TTC549 (cell line): ENCODE data around the gene CNGA1.
"Not testable (repeated sequence)": the region's sequence is repeated elsewhere in the genome, so short reads cannot be mapped to it uniquely, and the experiment has no call there.

Experiments
- FAIRE-seq: peaks from 2 replicates; lab custom pipeline; 2012; peaks lifted over from hg19 to GRCh38; lab: Jason Lieb, UNC

Gene CNGA1

GRCh38 chr4:47954677-47955076 is 61.8 kb downstream of the CNGA1 start:
- no peak for FAIRE-seq

DNA sequence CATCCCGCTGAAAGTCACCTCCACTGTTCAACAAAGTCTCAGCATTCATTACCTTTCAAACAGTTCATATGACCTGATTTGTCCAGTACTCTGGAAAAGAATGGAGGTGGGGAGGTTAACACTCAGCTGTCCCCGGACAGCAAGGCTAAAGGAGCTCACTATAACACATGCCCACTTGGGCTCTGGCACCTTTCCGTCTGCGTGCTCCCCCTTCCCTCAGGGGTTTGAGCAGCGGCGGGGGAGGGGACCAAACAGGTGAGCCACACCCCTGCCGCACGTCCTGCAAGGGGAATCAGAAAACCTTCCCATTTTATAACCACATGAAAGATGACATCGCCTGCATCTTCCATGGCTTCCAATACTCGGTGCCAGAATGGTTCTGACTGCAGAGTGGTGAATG is 62.2 kb downstream of the CNGA1 start:
- FAIRE-seq: no peak

GRCh38 chr4:47945930-47946726 is 70.4 kb downstream of the CNGA1 start:
- FAIRE-seq: no peak

GRCh38 chr4:47942081-47942819 is 74.2 kb downstream of the CNGA1 start:
- no peak for FAIRE-seq

DNA sequence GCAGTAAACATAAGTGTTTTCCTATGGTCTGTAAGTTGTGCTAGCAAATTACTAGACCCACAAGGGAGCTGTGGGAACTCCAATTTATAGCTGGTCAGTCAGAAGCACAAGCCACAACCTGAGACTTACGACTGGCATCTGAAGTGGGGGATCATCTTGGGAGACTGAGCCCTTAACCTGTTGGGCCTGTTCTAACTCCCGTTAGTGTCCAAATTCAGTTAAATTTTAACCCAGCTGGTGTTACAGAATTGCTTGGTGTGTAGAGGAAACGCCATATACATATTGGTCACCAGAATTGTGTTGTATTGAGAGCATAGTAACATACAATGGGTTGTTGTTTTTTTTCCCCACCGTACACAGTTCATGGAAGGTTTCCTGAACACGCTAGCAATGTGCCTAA is 77.0 kb downstream of the CNGA1 start:
- FAIRE-seq: no peak

GRCh38 chr4:47936336-47936735 is 80.1 kb downstream of the CNGA1 start:
- no peak for FAIRE-seq

- FAIRE-seq: peak; percentile 89
Observed at GRCh38 chr4:47933840-47934239, 82.6 kb downstream of the CNGA1 start.

DNA sequence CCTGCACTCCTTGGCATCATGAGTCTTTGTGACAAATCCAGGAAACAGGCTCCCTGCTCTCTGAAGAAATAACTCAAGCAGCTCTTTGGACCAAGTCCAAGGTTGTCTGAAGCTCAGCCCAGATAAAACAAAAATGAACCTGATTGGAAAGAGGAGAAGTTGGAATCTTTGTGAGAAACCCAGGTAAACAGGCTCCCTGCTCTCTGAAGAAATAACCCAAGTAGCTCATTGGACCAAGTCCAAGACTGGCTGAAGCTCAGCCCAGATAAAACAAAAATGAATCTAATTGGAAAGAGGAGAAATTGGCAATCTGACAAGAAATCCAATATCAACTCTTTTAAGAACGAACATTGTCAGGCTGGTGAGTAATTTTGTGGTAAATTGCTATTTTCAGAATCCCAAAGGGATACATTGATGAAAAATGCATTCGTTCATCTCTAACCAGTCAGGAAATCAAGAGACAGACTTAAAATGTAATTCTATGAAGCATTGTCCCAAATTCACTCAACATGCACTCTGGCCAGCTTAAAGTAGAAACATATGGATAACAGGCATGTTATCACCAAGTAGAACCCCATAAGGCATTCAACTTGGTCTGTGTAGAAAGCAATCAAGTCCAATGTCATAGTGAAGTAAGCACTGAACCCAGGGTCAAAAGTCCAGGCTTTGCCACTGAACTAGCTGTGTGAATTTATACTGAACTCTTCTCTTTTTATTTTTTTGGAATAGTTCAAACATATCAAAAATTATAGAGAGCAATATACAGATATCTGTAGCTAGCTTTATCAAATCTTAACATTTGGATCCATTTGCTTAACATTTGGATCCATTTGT is 85.3 kb downstream of the CNGA1 start:
- no peak for FAIRE-seq

DNA sequence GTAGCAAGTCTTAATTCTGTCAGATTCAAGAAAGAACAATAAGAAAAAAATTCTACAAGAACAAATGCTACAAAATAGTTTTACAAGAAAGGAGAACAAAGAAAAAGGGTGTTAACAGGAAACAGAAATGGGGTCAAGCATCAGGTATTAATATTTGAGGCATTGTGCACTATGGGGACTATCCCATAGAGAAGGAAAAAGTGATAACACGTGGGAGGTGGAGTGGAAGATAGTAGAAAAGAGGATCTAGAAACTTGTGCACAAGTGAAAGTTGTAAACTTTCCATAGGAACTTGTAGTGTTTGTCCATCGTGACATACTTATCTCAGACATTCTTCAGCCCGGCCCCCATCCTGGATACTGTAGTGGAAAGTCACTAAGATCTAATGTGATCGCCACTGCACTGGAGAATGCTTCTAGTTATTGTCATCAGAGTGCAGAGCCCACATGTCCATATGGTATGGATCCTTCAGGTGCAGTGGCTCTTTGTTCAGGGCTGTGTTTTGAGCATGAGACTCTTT is 86.7 kb downstream of the CNGA1 start:
- FAIRE-seq: no peak

GRCh38 chr4:47926667-47927258 is 89.7 kb downstream of the CNGA1 start:
- no peak for FAIRE-seq

DNA sequence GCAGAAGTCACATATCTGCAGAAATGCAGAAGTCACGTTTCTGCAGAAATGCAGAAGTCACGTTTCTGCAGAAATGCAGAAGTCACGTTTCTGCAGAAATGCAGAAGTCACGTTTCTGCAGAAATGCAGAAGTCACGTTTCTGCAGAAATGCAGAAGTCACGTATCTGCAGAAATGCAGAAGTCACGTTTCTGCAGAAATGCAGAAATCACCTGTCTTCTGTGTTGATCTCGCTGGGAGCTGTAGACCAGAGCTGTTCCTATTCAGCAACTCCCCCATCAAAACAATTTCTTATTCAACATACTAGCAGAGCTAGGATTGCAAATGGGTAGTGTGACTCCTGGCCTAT is 93.2 kb downstream of the CNGA1 start:
- not testable (repeated sequence) for FAIRE-seq

GRCh38 chr4:47922436-47923260 is 93.8 kb downstream of the CNGA1 start:
- not testable (repeated sequence) for FAIRE-seq

DNA sequence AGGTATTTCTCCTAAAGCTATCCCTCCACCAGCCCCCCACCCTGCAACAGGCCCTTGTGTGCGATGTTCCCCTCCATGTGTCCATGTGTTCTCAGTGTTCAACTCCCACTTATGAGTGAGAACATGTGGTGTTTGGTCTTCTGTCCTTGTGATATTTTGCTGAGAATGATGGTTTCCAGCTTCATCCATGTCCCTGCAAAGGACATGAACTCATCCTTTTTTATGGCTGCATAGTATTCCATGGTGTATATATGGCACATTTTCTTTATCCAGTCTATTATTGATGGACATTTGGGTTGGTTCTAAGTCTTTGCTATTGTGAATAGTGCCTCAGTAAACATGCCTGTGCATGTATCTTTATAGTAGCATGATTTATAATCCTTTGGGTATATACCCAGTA is 99.3 kb downstream of the CNGA1 start:
- FAIRE-seq: not testable (repeated sequence)

DNA sequence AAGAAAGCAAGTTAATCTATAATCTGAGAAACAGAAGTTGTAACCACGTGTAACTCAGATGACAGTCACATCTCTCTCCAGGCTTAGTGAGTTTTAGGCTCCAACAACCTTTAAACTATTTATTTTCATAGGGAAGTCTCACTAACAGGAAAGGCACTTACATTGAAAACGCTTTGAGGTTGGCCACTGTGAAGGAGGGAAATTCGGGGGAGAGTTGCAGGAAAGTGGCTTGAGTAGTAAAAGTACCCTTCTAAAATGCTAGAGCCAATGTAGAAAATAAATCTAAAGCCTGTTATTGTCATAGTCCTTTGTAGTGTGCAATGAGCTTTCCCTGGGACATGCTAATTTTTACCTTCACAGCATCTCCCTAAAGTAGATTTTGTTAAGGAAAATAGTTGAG is 101.1 kb downstream of the CNGA1 start:
- no peak for FAIRE-seq

DNA sequence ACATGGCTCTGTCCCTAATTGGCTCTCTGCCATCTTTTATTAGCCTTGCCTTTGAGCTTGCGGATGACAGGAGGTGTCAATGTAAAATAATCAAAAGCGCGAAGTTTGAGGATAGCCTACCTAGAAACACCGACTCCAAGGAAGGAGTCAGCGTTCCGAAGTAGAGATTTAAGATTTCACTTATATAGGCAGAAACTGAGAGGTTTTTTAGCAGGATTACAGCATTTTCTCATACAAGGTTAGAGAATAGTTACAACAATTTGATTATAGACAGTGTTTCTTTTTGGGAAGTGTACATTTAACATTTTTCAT is 101.6 kb downstream of the CNGA1 start:
- FAIRE-seq: no peak

DNA sequence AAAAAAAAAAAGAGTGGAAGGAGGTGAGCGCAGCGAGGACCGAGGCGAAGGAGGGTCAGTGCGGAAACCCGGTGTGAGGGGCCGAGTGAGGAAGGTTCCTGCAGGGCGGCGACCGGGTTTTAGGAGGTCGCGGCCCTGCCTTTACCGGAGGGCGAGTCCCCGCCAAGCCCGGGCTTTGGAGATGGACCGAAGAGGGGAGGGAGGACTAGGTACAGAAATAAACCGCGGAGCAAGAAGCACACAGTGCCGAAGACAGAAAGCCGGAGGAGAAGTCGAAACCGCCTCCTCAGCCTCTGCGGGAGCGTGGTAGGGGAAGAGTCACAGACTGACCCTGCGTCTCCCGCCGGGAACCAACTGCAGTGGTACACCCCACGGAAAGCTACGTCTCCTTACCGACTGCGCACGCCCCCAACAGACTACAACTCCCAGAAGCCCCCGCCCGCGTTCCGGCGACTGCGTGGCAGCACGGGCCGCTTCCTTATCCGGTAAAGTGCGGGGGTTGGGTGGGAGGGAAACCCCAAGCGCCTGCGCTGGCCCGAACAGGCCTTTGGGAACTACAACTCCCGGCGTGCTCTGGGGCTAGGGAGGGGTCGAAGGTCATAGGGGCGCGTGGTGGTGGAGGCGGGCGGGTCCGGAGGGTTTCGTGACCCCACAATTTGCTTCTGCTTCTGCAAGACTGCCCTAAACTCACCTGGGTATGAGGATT is 102.1 kb downstream of the CNGA1 start, which contains the start of gene NFXL1:
TSS of gene NFXL1 (minus strand) at position 364 of the 706 bp plus-strand sequence. CDS start 380 bp downstream, outside the sequence.
- FAIRE-seq: no peak

GRCh38 chr4:47913861-47914219 is 102.6 kb downstream of the CNGA1 start:
- FAIRE-seq: no peak

DNA sequence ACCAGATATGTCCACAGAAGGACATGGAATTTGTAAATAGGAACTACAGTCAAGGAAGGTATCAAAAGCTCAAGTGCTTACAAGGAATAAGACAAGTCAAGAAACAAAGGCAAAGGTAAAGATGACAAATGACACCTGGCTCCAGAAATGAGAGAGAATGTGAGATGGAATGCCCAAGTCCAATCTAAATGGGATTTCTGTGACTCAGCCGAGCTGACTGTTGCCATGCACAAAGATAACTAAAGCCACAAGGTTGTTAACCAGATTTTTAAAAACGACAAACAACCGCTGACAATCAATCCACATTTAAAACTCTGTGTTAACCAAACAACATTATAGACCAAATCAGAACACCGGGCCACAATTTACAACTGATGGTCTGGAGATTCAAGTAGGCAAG is 103.2 kb downstream of the CNGA1 start:
- FAIRE-seq: no peak

GRCh38 chr4:47907089-47907646 is 109.3 kb downstream of the CNGA1 start:
- no peak for FAIRE-seq

DNA sequence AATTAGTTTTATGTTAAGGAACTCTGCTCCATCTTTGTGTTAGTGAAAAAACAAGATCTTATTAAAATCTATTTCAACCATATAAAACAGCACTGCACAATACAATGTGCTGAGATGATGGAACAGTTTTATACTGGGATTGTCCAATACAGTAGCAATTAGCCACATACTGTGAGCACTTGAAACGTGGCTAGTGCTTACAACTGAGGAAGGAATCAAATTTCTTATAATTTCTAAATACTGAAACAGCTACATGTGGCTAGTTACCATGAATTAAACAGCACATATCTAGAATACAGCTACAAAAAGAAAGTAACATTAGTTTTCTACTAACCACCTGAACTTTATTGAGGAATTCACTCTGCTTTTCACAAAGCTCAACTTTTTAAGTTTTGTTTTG is 116.8 kb downstream of the CNGA1 start:
- no peak for FAIRE-seq

- FAIRE-seq: no peak
Observed at GRCh38 chr4:47891928-47892327, 124.6 kb downstream of the CNGA1 start.
